ENCODE measurements around the gene SLC4A2. TPM values are rescaled to one million over a fixed set of nuclear protein-coding genes. Genes with fewer than 3 reads are reported as not detected.
A peak's percentile ranks its signal among the peaks of the same experiment; 100 is the strongest.

Gene SLC4A2
- total RNA-seq, 1 donor from 2014 or later: 128 TPM

GRCh38 chr7:151056283-151056665, 3.1 kb upstream of the SLC4A2 start:
- peaks cover 49% of the 10 kb centered on the region for H3K4me1 Mint-ChIP-seq (ENCODE audit: low read depth)
- no peaks in the 10 kb centered on the region for H3K9me3 Mint-ChIP-seq
- DNase-seq (ENCODE audit: low spot score): no peak

GRCh38 chr7:151056666-151057505, 2.5 kb upstream of the SLC4A2 start:
- H3K4me3 Mint-ChIP-seq: peak overlapping the region; percentile 93
- peaks cover 5% of the 10 kb centered on the region for H3K36me3 Mint-ChIP-seq (ENCODE audit: low read depth)
- no peak for DNase-seq (ENCODE audit: low spot score)
- peak overlapping the region; percentile 92 for H3K27ac Mint-ChIP-seq
- H3K4me1 Mint-ChIP-seq (ENCODE audit: low read depth): peaks cover 55% of the 10 kb centered on the region
- H3K27me3 Mint-ChIP-seq (ENCODE audit: insufficient read depth): no peaks in the 10 kb centered on the region
- no peaks in the 10 kb centered on the region for H3K9me3 Mint-ChIP-seq
- intact Hi-C loops (cut with micrococcal nuclease): loop anchor here (1.0 kb wide), 1 partner anchor 49 kb away; no protein-coding TSS in a partner anchor

More at GRCh38 chr7:151056283-151056665, 3.1 kb upstream of the SLC4A2 start:
- no peaks in the 10 kb centered on the region for H3K27me3 Mint-ChIP-seq (ENCODE audit: insufficient read depth)
- H3K4me3 Mint-ChIP-seq: peak overlapping the region; percentile 93
- no peak overlapping the region for H3K27ac Mint-ChIP-seq
- peaks cover 5% of the 10 kb centered on the region for H3K36me3 Mint-ChIP-seq (ENCODE audit: low read depth)
- intact Hi-C loops (cut with micrococcal nuclease): no loop called here

GRCh38 chr7:151057506-151057988, 1.8 kb upstream of the SLC4A2 start, which contains the start of gene CDK5:
Gene CDK5, minus strand, starts transcription at chr7:151057897. Its CDS starts 49 bp downstream, at chr7:151057848.
- Mint-ChIP-seq H3K4me3 (peak within 1 kb of the TSS; percentile 93), H3K4me1 (ENCODE audit: low read depth) (peaks cover 53% of the 10 kb centered on the region), H3K9me3 (no peaks in the 10 kb centered on the region), H3K36me3 (ENCODE audit: low read depth) (peaks cover 4% of the 10 kb centered on the region), H3K27ac (peak within 1 kb of the TSS; percentile 92), H3K27me3 (ENCODE audit: insufficient read depth) (no peaks in the 10 kb centered on the region)
- no peak for DNase-seq (ENCODE audit: low spot score)
- intact Hi-C loops (cut with micrococcal nuclease): loop anchor here (1.0 kb wide), 1 partner anchor 49 kb away; no protein-coding TSS in a partner anchor

GRCh38 chr7:151057989-151058780, 1.2 kb upstream of the SLC4A2 start:
- Mint-ChIP-seq H3K27ac (peak overlapping the region; percentile 92), H3K9me3 (no peaks in the 10 kb centered on the region), H3K27me3 (ENCODE audit: insufficient read depth) (no peaks in the 10 kb centered on the region), H3K36me3 (ENCODE audit: low read depth) (no peaks in the 10 kb centered on the region), H3K4me3 (peak overlapping the region; percentile 93), H3K4me1 (ENCODE audit: low read depth) (peaks cover 46% of the 10 kb centered on the region)
- DNase-seq (ENCODE audit: low spot score): peak; percentile 95
- intact Hi-C loops (cut with micrococcal nuclease): loop anchor here (1.0 to 2.0 kb wide), 7 partner anchors 19 to 736 kb away; partner anchors contain the start of genes ABCB8, ABCF2 and FASTK

- intact Hi-C loops (cut with micrococcal nuclease): loop anchor here (1.0 to 2.0 kb wide), 7 partner anchors 20 to 737 kb away; partner anchors contain the start of genes ABCB8, ABCF2 and FASTK
- peak overlapping the region; percentile 92 for H3K27ac Mint-ChIP-seq
Measured at GRCh38 chr7:151058781-151059366, 515 bp upstream of the SLC4A2 start.

GRCh38 chr7:151060113-151060415, 675 bp downstream of the SLC4A2 start:
- Mint-ChIP-seq H3K36me3 (ENCODE audit: low read depth) (no peaks in the 10 kb centered on the region), H3K4me1 (ENCODE audit: low read depth) (peaks cover 44% of the 10 kb centered on the region), H3K27me3 (ENCODE audit: insufficient read depth) (no peaks in the 10 kb centered on the region), H3K4me3 (peak overlapping the region; percentile 86), H3K9me3 (no peaks in the 10 kb centered on the region), H3K27ac (peak overlapping the region; percentile 34)
- DNase-seq (ENCODE audit: low spot score): no peak
- intact Hi-C loops (cut with micrococcal nuclease): no loop called here

More at GRCh38 chr7:151058781-151059366, 515 bp upstream of the SLC4A2 start:
- Mint-ChIP-seq H3K4me1 (ENCODE audit: low read depth) (peaks cover 44% of the 10 kb centered on the region), H3K36me3 (ENCODE audit: low read depth) (no peaks in the 10 kb centered on the region), H3K9me3 (no peaks in the 10 kb centered on the region), H3K27me3 (ENCODE audit: insufficient read depth) (no peaks in the 10 kb centered on the region), H3K4me3 (peak overlapping the region; percentile 93)
- DNase-seq (ENCODE audit: low spot score): no peak

GRCh38 chr7:151060416-151061212, 1.2 kb downstream of the SLC4A2 start:
- Mint-ChIP-seq H3K27me3 (ENCODE audit: insufficient read depth) (no peaks in the 10 kb centered on the region), H3K4me1 (ENCODE audit: low read depth) (peaks cover 44% of the 10 kb centered on the region), H3K27ac (peak overlapping the region; percentile 34), H3K4me3 (peak overlapping the region; percentile 86), H3K36me3 (ENCODE audit: low read depth) (peaks cover 4% of the 10 kb centered on the region), H3K9me3 (no peaks in the 10 kb centered on the region)
- intact Hi-C loops (cut with micrococcal nuclease): no loop called here
- no peak for DNase-seq (ENCODE audit: low spot score)

- Mint-ChIP-seq H3K36me3 (ENCODE audit: low read depth) (peaks cover 4% of the 10 kb centered on the region), H3K27ac (peak overlapping the region; percentile 29)
Measured at GRCh38 chr7:151061213-151062110, 2.1 kb downstream of the SLC4A2 start.

GRCh38 chr7:151062111-151062398, 2.7 kb downstream of the SLC4A2 start:
- intact Hi-C loops (cut with micrococcal nuclease): no loop called here

More at GRCh38 chr7:151061213-151062110, 2.1 kb downstream of the SLC4A2 start:
- Mint-ChIP-seq H3K4me3 (peak overlapping the region; percentile 86), H3K9me3 (no peaks in the 10 kb centered on the region), H3K4me1 (ENCODE audit: low read depth) (peaks cover 39% of the 10 kb centered on the region), H3K27me3 (ENCODE audit: insufficient read depth) (no peaks in the 10 kb centered on the region)
- intact Hi-C loops (cut with micrococcal nuclease): no loop called here
- no peak for DNase-seq (ENCODE audit: low spot score)

GRCh38 chr7:151062399-151063211, 3.2 kb downstream of the SLC4A2 start:
- no peak overlapping the region for H3K4me3 Mint-ChIP-seq
- intact Hi-C loops (cut with micrococcal nuclease): no loop called here
- no peaks in the 10 kb centered on the region for H3K9me3 Mint-ChIP-seq
- H3K36me3 Mint-ChIP-seq (ENCODE audit: low read depth): peaks cover 4% of the 10 kb centered on the region
- peaks cover 27% of the 10 kb centered on the region for H3K4me1 Mint-ChIP-seq (ENCODE audit: low read depth)
- H3K27me3 Mint-ChIP-seq (ENCODE audit: insufficient read depth): no peaks in the 10 kb centered on the region
- no peak overlapping the region for H3K27ac Mint-ChIP-seq
- no peak for DNase-seq (ENCODE audit: low spot score)

More at GRCh38 chr7:151062111-151062398, 2.7 kb downstream of the SLC4A2 start:
- H3K9me3 Mint-ChIP-seq: no peaks in the 10 kb centered on the region
- H3K4me1 Mint-ChIP-seq (ENCODE audit: low read depth): peaks cover 33% of the 10 kb centered on the region
- peaks cover 4% of the 10 kb centered on the region for H3K36me3 Mint-ChIP-seq (ENCODE audit: low read depth)
- no peak overlapping the region for H3K27ac Mint-ChIP-seq
- no peak for DNase-seq (ENCODE audit: low spot score)
- H3K4me3 Mint-ChIP-seq: peak overlapping the region; percentile 86
- no peaks in the 10 kb centered on the region for H3K27me3 Mint-ChIP-seq (ENCODE audit: insufficient read depth)

- Mint-ChIP-seq H3K36me3 (ENCODE audit: low read depth) (peaks cover 4% of the 10 kb centered on the region), H3K4me3 (peak overlapping the region; percentile 17), H3K4me1 (ENCODE audit: low read depth) (peaks cover 26% of the 10 kb centered on the region), H3K9me3 (no peaks in the 10 kb centered on the region), H3K27me3 (ENCODE audit: insufficient read depth) (no peaks in the 10 kb centered on the region), H3K27ac (no peak overlapping the region)
- intact Hi-C loops (cut with micrococcal nuclease): no loop called here
- no peak for DNase-seq (ENCODE audit: low spot score)
Measured at GRCh38 chr7:151063212-151063561, 3.8 kb downstream of the SLC4A2 start.
